ENCODE measurements around the gene CCDC192.

The CCDC192 gene

GRCh38 chr5:127970081-127970480 is 266.9 kb downstream of the CCDC192 start:
- H3K9me3 ChIP-seq, result no peaks in the 10 kb centered on the region
- H3K27me3 ChIP-seq, result no peaks in the 10 kb centered on the region
- peaks cover 0 to 7% (median 7%) of the 10 kb centered on the region in 3 donors for H3K36me3 ChIP-seq
- H3K4me3 ChIP-seq, result no peak overlapping the region
- H3K27ac ChIP-seq, result no peak overlapping the region
- H3K4me1 ChIP-seq, result no peaks in the 10 kb centered on the region
- intact Hi-C loops (cut with DNase I; ENCODE audit: low total_unique reads), result no loop called here
- no peak for DNase-seq
- no peak for TF ChIP-seq CTCF (IDR thresholded peaks at IDR 0.05)

- Histone ChIP-seq H3K27ac (no peak overlapping the region), H3K4me3 (no peak overlapping the region)
Measured at GRCh38 chr5:127970854-127971425, 267.7 kb downstream of the CCDC192 start.

GRCh38 chr5:127975961-127976360 is 272.8 kb downstream of the CCDC192 start:
- TF ChIP-seq CTCF (IDR thresholded peaks at IDR 0.05), result no peak
- Histone ChIP-seq H3K4me3 (no peak overlapping the region), H3K27ac (no peak overlapping the region), H3K27me3 (no peaks in the 10 kb centered on the region), H3K36me3 (no peaks in the 10 kb centered on the region), H3K9me3 (no peaks in the 10 kb centered on the region), H3K4me1 (no peaks in the 10 kb centered on the region)
- no peak for DNase-seq
- intact Hi-C loops (cut with DNase I; ENCODE audit: low total_unique reads), result no loop called here

More at GRCh38 chr5:127970854-127971425, 267.7 kb downstream of the CCDC192 start:
- peaks cover 0 to 6% (median 5%) of the 10 kb centered on the region in 3 donors for H3K36me3 ChIP-seq
- no peaks in the 10 kb centered on the region for H3K9me3 ChIP-seq
- no peaks in the 10 kb centered on the region for H3K4me1 ChIP-seq
- no peaks in the 10 kb centered on the region for H3K27me3 ChIP-seq
- TF ChIP-seq CTCF (IDR thresholded peaks at IDR 0.05), result no peak
- no peak for DNase-seq
- intact Hi-C loops (cut with DNase I; ENCODE audit: low total_unique reads), result no loop called here

GRCh38 chr5:127976525-127976924 is 273.3 kb downstream of the CCDC192 start:
- H3K27ac ChIP-seq, result no peak overlapping the region
- TF ChIP-seq CTCF (IDR thresholded peaks at IDR 0.05), result no peak
- intact Hi-C loops (cut with DNase I; ENCODE audit: low total_unique reads), result no loop called here
- H3K4me1 ChIP-seq, result no peaks in the 10 kb centered on the region
- no peak overlapping the region for H3K4me3 ChIP-seq
- H3K27me3 ChIP-seq, result no peaks in the 10 kb centered on the region
- H3K36me3 ChIP-seq, result no peaks in the 10 kb centered on the region
- no peaks in the 10 kb centered on the region for H3K9me3 ChIP-seq
- no peak for DNase-seq

- Histone ChIP-seq H3K36me3 (no peaks in the 10 kb centered on the region), H3K9me3 (no peaks in the 10 kb centered on the region), H3K27me3 (no peaks in the 10 kb centered on the region), H3K4me3 (no peak overlapping the region), H3K4me1 (no peaks in the 10 kb centered on the region), H3K27ac (no peak overlapping the region)
- no peak for DNase-seq
- TF ChIP-seq CTCF (IDR thresholded peaks at IDR 0.05), result no peak
- intact Hi-C loops (cut with DNase I; ENCODE audit: low total_unique reads), result no loop called here
Measured at GRCh38 chr5:127976991-127977717, 274.0 kb downstream of the CCDC192 start.

All from tibial artery (tissue), 4 donors.